ENCODE data around the gene NEDD4L.

Gene NEDD4L

DNA sequence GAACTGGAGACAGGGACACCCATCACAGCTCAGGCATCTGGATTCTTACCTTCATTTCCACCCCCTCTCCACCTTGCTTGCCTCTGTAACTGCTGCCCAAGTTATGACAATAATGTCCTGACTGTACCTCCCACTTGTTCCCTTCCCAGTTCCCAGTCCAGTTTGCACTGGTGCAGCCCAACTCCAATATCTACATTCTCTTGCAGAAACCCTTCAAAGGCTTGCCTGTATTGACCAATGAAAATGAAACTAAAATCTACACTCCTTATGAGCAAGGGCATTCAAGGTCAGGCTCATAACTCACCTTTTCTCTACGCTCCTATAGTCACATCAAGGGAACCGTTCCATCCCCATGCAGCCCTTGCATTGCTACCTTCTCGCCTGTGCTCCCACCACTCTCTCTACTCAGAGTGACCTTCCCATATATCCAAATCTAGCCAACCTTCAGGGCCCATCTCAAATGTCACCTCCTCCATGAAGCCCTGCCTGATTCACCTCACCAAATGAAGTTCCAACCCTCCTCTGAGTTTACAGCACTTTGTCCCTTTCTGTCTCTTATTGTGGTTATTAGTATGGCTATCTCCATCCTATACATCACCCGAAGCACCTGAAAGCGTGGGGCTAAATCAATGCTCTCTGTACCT, 365.9 kb downstream of the NEDD4L start:
- H3K4me1 ChIP-seq (ENCODE audit: control insufficient read depth, insufficient read depth, low read length) = peaks cover 3% of the 10 kb centered on the region; the same call in 1 of the 2 replicates
- no peaks in the 10 kb centered on the region for H3K36me3 ChIP-seq (ENCODE audit: control insufficient read depth in 2 of 2, insufficient read depth in 1 of 2, low read length in 2 of 2)
- H3K4me3 ChIP-seq (ENCODE audit: low read depth, low read length) = no peak overlapping the region
- no peak overlapping the region for H3K27ac ChIP-seq (ENCODE audit: extremely low read depth, low read depth, low read length)
- no peak for TF ChIP-seq ZNF658 (tag by site-specific recombination; IDR thresholded peaks at IDR 0.05)
- TF ChIP-seq ZNF776 (tag by site-specific recombination; IDR thresholded peaks at IDR 0.05; ENCODE audit: borderline replicate concordance) = no peak
- TF ChIP-seq ZNF157 (tag by site-specific recombination; IDR thresholded peaks at IDR 0.05) = no peak
- TF ChIP-seq KLF16 (tag by site-specific recombination; IDR thresholded peaks at IDR 0.05) = no peak
- no peak for TF ChIP-seq ZNF416 (tag by site-specific recombination; IDR thresholded peaks at IDR 0.05)
- TF ChIP-seq ZNF626 (tag by site-specific recombination; IDR thresholded peaks at IDR 0.05) = no peak
- TF ChIP-seq ZNF791 (tag by site-specific recombination; IDR thresholded peaks at IDR 0.05) = no peak
- ChIA-PET POLR2A (no interaction called here), CTCF (no interaction called here)
- H3K9me3 ChIP-seq (ENCODE audit: control insufficient read depth, insufficient read depth, low read depth, low read length) = no peaks in the 10 kb centered on the region

DNA sequence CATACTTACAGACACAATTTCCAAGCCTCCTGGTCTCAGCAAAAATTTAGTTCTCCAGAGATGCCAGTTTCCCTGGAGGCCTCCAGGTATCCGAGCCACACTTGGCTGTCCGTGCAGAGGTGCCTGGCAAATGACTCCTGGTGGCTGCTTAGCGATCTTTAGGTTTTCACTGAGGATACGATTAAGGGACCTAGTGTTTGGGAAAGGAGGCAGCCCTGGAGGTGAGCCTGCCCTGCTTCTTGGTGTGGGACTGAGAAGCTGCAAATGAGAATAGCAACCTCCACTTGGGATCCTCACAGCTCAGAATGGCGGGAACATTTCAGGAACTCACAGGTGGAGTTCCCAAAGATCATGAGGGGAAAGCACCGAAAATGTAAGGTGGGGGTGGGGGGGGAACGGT, 367.3 kb downstream of the NEDD4L start:
- no peak overlapping the region for H3K4me3 ChIP-seq (ENCODE audit: low read depth, low read length)
- TF ChIP-seq SP7 (tag by site-specific recombination; IDR thresholded peaks at IDR 0.05) = no peak
- no peak for TF ChIP-seq ZBTB7A (tag by site-specific recombination; IDR thresholded peaks at IDR 0.05; ENCODE audit: low read depth)
- TF ChIP-seq, protein P1, sequence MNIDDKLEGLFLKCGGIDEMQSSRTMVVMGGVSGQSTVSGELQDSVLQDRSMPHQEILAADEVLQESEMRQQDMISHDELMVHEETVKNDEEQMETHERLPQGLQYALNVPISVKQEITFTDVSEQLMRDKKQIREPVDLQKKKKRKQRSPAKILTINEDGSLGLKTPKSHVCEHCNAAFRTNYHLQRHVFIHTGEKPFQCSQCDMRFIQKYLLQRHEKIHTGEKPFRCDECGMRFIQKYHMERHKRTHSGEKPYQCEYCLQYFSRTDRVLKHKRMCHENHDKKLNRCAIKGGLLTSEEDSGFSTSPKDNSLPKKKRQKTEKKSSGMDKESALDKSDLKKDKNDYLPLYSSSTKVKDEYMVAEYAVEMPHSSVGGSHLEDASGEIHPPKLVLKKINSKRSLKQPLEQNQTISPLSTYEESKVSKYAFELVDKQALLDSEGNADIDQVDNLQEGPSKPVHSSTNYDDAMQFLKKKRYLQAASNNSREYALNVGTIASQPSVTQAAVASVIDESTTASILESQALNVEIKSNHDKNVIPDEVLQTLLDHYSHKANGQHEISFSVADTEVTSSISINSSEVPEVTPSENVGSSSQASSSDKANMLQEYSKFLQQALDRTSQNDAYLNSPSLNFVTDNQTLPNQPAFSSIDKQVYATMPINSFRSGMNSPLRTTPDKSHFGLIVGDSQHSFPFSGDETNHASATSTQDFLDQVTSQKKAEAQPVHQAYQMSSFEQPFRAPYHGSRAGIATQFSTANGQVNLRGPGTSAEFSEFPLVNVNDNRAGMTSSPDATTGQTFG (tag by site-specific recombination; IDR thresholded peaks at IDR 0.05; ENCODE audit: borderline replicate concordance) = no peak

DNA sequence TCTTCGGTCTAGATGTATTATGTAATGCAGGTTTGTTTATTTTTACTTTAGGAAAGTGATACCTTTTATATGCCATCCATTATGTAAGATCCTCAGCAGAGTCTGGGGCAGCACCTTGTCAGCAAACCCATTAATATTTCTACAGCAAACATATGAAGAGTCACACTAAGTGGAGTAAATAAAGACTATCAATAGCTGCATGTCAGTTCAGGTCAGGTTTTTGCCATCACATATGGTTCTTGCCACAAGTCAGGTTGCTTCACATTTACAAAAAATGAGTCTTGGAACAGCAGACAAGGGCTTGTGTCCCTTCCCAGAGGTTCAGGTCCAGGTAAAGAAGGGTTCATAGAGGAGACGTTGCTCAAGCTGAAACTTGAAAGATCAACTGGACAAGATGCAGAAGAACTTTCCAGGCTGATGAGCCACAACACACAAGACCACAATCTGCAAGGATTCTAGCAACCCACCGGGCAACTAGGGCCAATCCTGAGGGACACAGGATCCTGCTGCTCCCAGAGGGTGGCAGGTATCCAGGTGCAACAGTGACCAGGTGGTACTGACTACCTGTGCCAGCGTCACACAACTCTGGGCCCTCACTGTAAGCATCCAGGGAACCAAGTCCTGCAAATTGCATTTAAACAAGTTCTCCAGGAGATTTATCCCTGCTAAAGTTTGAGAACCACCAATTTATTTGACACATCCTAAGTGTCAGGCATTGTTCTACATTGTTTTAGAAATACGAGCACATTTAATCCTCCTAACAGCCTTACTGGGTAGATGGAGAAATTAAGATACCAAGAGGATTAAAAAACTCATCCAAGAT, 369.0 kb downstream of the NEDD4L start:
- Histone ChIP-seq H3K9me3 (ENCODE audit: control insufficient read depth, insufficient read depth, low read depth, low read length) (no peaks in the 10 kb centered on the region), H3K4me3 (ENCODE audit: low read depth, low read length) (no peak overlapping the region), H3K36me3 (ENCODE audit: control insufficient read depth in 2 of 2, insufficient read depth in 1 of 2, low read length in 2 of 2) (no peaks in the 10 kb centered on the region), H3K4me1 (ENCODE audit: control insufficient read depth, insufficient read depth, low read length) (peaks cover 3% of the 10 kb centered on the region; the same call in 1 of the 2 replicates), H3K27ac (ENCODE audit: extremely low read depth, low read depth, low read length) (no peak overlapping the region)
- ChIA-PET POLR2A (no interaction called here), CTCF (no interaction called here)
- TF ChIP-seq ZNF585B (tag by site-specific recombination; IDR thresholded peaks at IDR 0.05) = no peak
- TF ChIP-seq, protein P2, sequence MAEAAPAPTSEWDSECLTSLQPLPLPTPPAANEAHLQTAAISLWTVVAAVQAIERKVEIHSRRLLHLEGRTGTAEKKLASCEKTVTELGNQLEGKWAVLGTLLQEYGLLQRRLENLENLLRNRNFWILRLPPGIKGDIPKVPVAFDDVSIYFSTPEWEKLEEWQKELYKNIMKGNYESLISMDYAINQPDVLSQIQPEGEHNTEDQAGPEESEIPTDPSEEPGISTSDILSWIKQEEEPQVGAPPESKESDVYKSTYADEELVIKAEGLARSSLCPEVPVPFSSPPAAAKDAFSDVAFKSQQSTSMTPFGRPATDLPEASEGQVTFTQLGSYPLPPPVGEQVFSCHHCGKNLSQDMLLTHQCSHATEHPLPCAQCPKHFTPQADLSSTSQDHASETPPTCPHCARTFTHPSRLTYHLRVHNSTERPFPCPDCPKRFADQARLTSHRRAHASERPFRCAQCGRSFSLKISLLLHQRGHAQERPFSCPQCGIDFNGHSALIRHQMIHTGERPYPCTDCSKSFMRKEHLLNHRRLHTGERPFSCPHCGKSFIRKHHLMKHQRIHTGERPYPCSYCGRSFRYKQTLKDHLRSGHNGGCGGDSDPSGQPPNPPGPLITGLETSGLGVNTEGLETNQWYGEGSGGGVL (tag by site-specific recombination; IDR thresholded peaks at IDR 0.05) = no peak
- no peak for TF ChIP-seq ZNF112 (tag by site-specific recombination; IDR thresholded peaks at IDR 0.05)
- TF ChIP-seq SCRT2 (tag by site-specific recombination; IDR thresholded peaks at IDR 0.05) = no peak
- TF ChIP-seq, protein P3, sequence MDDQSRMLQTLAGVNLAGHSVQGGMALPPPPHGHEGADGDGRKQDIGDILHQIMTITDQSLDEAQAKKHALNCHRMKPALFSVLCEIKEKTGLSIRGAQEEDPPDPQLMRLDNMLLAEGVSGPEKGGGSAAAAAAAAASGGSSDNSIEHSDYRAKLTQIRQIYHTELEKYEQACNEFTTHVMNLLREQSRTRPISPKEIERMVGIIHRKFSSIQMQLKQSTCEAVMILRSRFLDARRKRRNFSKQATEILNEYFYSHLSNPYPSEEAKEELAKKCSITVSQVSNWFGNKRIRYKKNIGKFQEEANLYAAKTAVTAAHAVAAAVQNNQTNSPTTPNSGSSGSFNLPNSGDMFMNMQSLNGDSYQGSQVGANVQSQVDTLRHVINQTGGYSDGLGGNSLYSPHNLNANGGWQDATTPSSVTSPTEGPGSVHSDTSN (CRISPR knock-in tag; IDR thresholded peaks at IDR 0.05) = no peak
- TF ChIP-seq TCF7L2 (IDR thresholded peaks at IDR 0.05; ENCODE audit: borderline replicate concordance, low read depth, low read length) = no peak
- peak; percentile 47; the same call in 1 of the 2 replicates for TF ChIP-seq ZNF843 (tag by site-specific recombination; IDR thresholded peaks at IDR 0.05)
- no peak for TF ChIP-seq ZSCAN30 (tag by site-specific recombination; IDR thresholded peaks at IDR 0.05)
- TF ChIP-seq, protein P4, sequence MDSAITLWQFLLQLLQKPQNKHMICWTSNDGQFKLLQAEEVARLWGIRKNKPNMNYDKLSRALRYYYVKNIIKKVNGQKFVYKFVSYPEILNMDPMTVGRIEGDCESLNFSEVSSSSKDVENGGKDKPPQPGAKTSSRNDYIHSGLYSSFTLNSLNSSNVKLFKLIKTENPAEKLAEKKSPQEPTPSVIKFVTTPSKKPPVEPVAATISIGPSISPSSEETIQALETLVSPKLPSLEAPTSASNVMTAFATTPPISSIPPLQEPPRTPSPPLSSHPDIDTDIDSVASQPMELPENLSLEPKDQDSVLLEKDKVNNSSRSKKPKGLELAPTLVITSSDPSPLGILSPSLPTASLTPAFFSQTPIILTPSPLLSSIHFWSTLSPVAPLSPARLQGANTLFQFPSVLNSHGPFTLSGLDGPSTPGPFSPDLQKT (IDR thresholded peaks at IDR 0.05; ENCODE audit: borderline replicate concordance, low read depth, low read length) = no peak
- TF ChIP-seq ZNF23 (tag by site-specific recombination; IDR thresholded peaks at IDR 0.05; ENCODE audit: borderline replicate concordance) = no peak
- TF ChIP-seq YY1 (tag by site-specific recombination; IDR thresholded peaks at IDR 0.05) = no peak
- TF ChIP-seq, protein P5, sequence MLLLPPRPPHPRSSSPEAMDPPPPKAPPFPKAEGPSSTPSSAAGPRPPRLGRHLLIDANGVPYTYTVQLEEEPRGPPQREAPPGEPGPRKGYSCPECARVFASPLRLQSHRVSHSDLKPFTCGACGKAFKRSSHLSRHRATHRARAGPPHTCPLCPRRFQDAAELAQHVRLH (tag by site-specific recombination; IDR thresholded peaks at IDR 0.05) = no peak
- TF ChIP-seq ZNF302 (tag by site-specific recombination; IDR thresholded peaks at IDR 0.05; ENCODE audit: low read depth) = no peak
- no peak for TF ChIP-seq ZNF404 (tag by site-specific recombination; IDR thresholded peaks at IDR 0.05)

More for the DNA sequence above, 367.3 kb downstream of the NEDD4L start:
- ChIA-PET CTCF (no interaction called here), POLR2A (no interaction called here)
- Histone ChIP-seq H3K27ac (ENCODE audit: extremely low read depth, low read depth, low read length) (no peak overlapping the region), H3K36me3 (ENCODE audit: control insufficient read depth in 2 of 2, insufficient read depth in 1 of 2, low read length in 2 of 2) (no peaks in the 10 kb centered on the region), H3K4me1 (ENCODE audit: control insufficient read depth, insufficient read depth, low read length) (peaks cover 3% of the 10 kb centered on the region; the same call in 1 of the 2 replicates), H3K9me3 (ENCODE audit: control insufficient read depth, insufficient read depth, low read depth, low read length) (no peaks in the 10 kb centered on the region)
